ENCODE data around the gene ACOT7.

The ACOT7 gene

GRCh38 chr1:6247651-6248050 lies 145.9 kb downstream of the ACOT7 start:
- H3K27me3 ChIP-seq (ENCODE audit: low read depth, low read length): peaks cover 42% of the 10 kb centered on the region
- H3K4me1 ChIP-seq (ENCODE audit: control insufficient read depth in 1 of 2, insufficient read depth in 2 of 2, low read length in 2 of 2): peaks cover 0 to 32% of the 10 kb centered on the region in 2 donors
- H3K9me3 ChIP-seq (ENCODE audit: control insufficient read depth in 1 of 2, low read length in 2 of 2): no peaks in the 10 kb centered on the region
- H3K4me3 ChIP-seq (ENCODE audit: low read depth in 1 of 2, low read length in 2 of 2): no peak overlapping the region
- no peak overlapping the region for H3K27ac ChIP-seq (ENCODE audit: low read length)
- H3K36me3 ChIP-seq (ENCODE audit: control insufficient read depth in 1 of 2, insufficient read depth in 2 of 2, low read length in 2 of 2): no peaks in the 10 kb centered on the region

- no peaks in the 10 kb centered on the region for H3K9me3 ChIP-seq (ENCODE audit: control insufficient read depth in 1 of 2, low read length in 2 of 2)
- H3K36me3 ChIP-seq (ENCODE audit: control insufficient read depth in 1 of 2, insufficient read depth in 2 of 2, low read length in 2 of 2): no peaks in the 10 kb centered on the region
- H3K27me3 ChIP-seq (ENCODE audit: low read depth, low read length): peaks cover 43% of the 10 kb centered on the region
- H3K4me3 ChIP-seq (ENCODE audit: low read depth in 1 of 2, low read length in 2 of 2): no peak overlapping the region
- peaks cover 0 to 40% of the 10 kb centered on the region in 2 donors for H3K4me1 ChIP-seq (ENCODE audit: control insufficient read depth in 1 of 2, insufficient read depth in 2 of 2, low read length in 2 of 2)
- H3K27ac ChIP-seq (ENCODE audit: low read length): no peak overlapping the region
Observed at GRCh38 chr1:6246497-6247467, 146.8 kb downstream of the ACOT7 start.

- Histone ChIP-seq H3K27me3 (ENCODE audit: low read depth, low read length) (peaks cover 46% of the 10 kb centered on the region), H3K27ac (ENCODE audit: low read length) (no peak overlapping the region), H3K4me3 (ENCODE audit: low read depth in 1 of 2, low read length in 2 of 2) (no peak overlapping the region), H3K4me1 (ENCODE audit: control insufficient read depth in 1 of 2, insufficient read depth in 2 of 2, low read length in 2 of 2) (peaks cover 0 to 47% of the 10 kb centered on the region in 2 donors), H3K9me3 (ENCODE audit: control insufficient read depth in 1 of 2, low read length in 2 of 2) (no peaks in the 10 kb centered on the region), H3K36me3 (ENCODE audit: control insufficient read depth in 1 of 2, insufficient read depth in 2 of 2, low read length in 2 of 2) (no peaks in the 10 kb centered on the region)
Observed at GRCh38 chr1:6245869-6246496, 147.6 kb downstream of the ACOT7 start.

GRCh38 chr1:6245086-6245868 lies 148.3 kb downstream of the ACOT7 start:
- Histone ChIP-seq H3K4me1 (ENCODE audit: control insufficient read depth in 1 of 2, insufficient read depth in 2 of 2, low read length in 2 of 2) (peaks cover 0 to 47% of the 10 kb centered on the region in 2 donors), H3K27me3 (ENCODE audit: low read depth, low read length) (peaks cover 51% of the 10 kb centered on the region), H3K4me3 (ENCODE audit: low read depth in 1 of 2, low read length in 2 of 2) (peak overlapping the region in 1 of 2 donors; percentile 24), H3K27ac (ENCODE audit: low read length) (no peak overlapping the region), H3K36me3 (ENCODE audit: control insufficient read depth in 1 of 2, insufficient read depth in 2 of 2, low read length in 2 of 2) (no peaks in the 10 kb centered on the region), H3K9me3 (ENCODE audit: control insufficient read depth in 1 of 2, low read length in 2 of 2) (no peaks in the 10 kb centered on the region)

GRCh38 chr1:6244401-6245049 lies 149.0 kb downstream of the ACOT7 start:
- peaks cover 0 to 41% of the 10 kb centered on the region in 2 donors for H3K4me1 ChIP-seq (ENCODE audit: control insufficient read depth in 1 of 2, insufficient read depth in 2 of 2, low read length in 2 of 2)
- no peaks in the 10 kb centered on the region for H3K9me3 ChIP-seq (ENCODE audit: control insufficient read depth in 1 of 2, low read length in 2 of 2)
- H3K4me3 ChIP-seq (ENCODE audit: low read depth in 1 of 2, low read length in 2 of 2): no peak overlapping the region
- no peak overlapping the region for H3K27ac ChIP-seq (ENCODE audit: low read length)
- H3K27me3 ChIP-seq (ENCODE audit: low read depth, low read length): peaks cover 48% of the 10 kb centered on the region
- no peaks in the 10 kb centered on the region for H3K36me3 ChIP-seq (ENCODE audit: control insufficient read depth in 1 of 2, insufficient read depth in 2 of 2, low read length in 2 of 2)

GRCh38 chr1:6243993-6244392 lies 149.6 kb downstream of the ACOT7 start, which contains the start of gene HES3:
HES3 (plus strand) TSS chr1:6244179; CDS start chr1:6244366, 187 bp downstream.
- H3K9me3 ChIP-seq (ENCODE audit: control insufficient read depth in 1 of 2, low read length in 2 of 2): no peaks in the 10 kb centered on the region
- H3K27me3 ChIP-seq (ENCODE audit: low read depth, low read length): peaks cover 48% of the 10 kb centered on the region
- H3K4me1 ChIP-seq (ENCODE audit: control insufficient read depth in 1 of 2, insufficient read depth in 2 of 2, low read length in 2 of 2): peaks cover 0 to 38% of the 10 kb centered on the region in 2 donors
- H3K27ac ChIP-seq (ENCODE audit: low read length): no peak within 1 kb of the TSS
- H3K36me3 ChIP-seq (ENCODE audit: control insufficient read depth in 1 of 2, insufficient read depth in 2 of 2, low read length in 2 of 2): no peaks in the 10 kb centered on the region
- H3K4me3 ChIP-seq (ENCODE audit: low read depth in 1 of 2, low read length in 2 of 2): no peak within 1 kb of the TSS

- H3K27me3 ChIP-seq (ENCODE audit: low read depth, low read length): peaks cover 43% of the 10 kb centered on the region
- H3K36me3 ChIP-seq (ENCODE audit: control insufficient read depth in 1 of 2, insufficient read depth in 2 of 2, low read length in 2 of 2): no peaks in the 10 kb centered on the region
- H3K9me3 ChIP-seq (ENCODE audit: control insufficient read depth in 1 of 2, low read length in 2 of 2): no peaks in the 10 kb centered on the region
- no peak overlapping the region for H3K4me3 ChIP-seq (ENCODE audit: low read depth in 1 of 2, low read length in 2 of 2)
- peaks cover 0 to 35% of the 10 kb centered on the region in 2 donors for H3K4me1 ChIP-seq (ENCODE audit: control insufficient read depth in 1 of 2, insufficient read depth in 2 of 2, low read length in 2 of 2)
- H3K27ac ChIP-seq (ENCODE audit: low read length): no peak overlapping the region
Observed at GRCh38 chr1:6243053-6243834, 150.3 kb downstream of the ACOT7 start.

GRCh38 chr1:6241887-6242740 lies 151.5 kb downstream of the ACOT7 start:
- peaks cover 43% of the 10 kb centered on the region for H3K27me3 ChIP-seq (ENCODE audit: low read depth, low read length)
- H3K36me3 ChIP-seq (ENCODE audit: control insufficient read depth in 1 of 2, insufficient read depth in 2 of 2, low read length in 2 of 2): no peaks in the 10 kb centered on the region
- H3K4me1 ChIP-seq (ENCODE audit: control insufficient read depth in 1 of 2, insufficient read depth in 2 of 2, low read length in 2 of 2): peaks cover 0 to 35% of the 10 kb centered on the region in 2 donors
- H3K4me3 ChIP-seq (ENCODE audit: low read depth in 1 of 2, low read length in 2 of 2): peak overlapping the region in 1 of 2 donors; percentile 49
- no peak overlapping the region for H3K27ac ChIP-seq (ENCODE audit: low read length)
- no peaks in the 10 kb centered on the region for H3K9me3 ChIP-seq (ENCODE audit: control insufficient read depth in 1 of 2, low read length in 2 of 2)

GRCh38 chr1:6241107-6241886 lies 152.3 kb downstream of the ACOT7 start:
- H3K4me1 ChIP-seq (ENCODE audit: control insufficient read depth in 1 of 2, insufficient read depth in 2 of 2, low read length in 2 of 2): peaks cover 0 to 28% of the 10 kb centered on the region in 2 donors
- no peak overlapping the region for H3K27ac ChIP-seq (ENCODE audit: low read length)
- no peaks in the 10 kb centered on the region for H3K36me3 ChIP-seq (ENCODE audit: control insufficient read depth in 1 of 2, insufficient read depth in 2 of 2, low read length in 2 of 2)
- no peaks in the 10 kb centered on the region for H3K9me3 ChIP-seq (ENCODE audit: control insufficient read depth in 1 of 2, low read length in 2 of 2)
- no peak overlapping the region for H3K4me3 ChIP-seq (ENCODE audit: low read depth in 1 of 2, low read length in 2 of 2)
- H3K27me3 ChIP-seq (ENCODE audit: low read depth, low read length): peaks cover 39% of the 10 kb centered on the region

Measured in muscle layer of duodenum (tissue), 2 donors.